GM19099 (cell line): ENCODE data around the gene PTPRN2.

Experiments used
- POLR2A ChIP-seq: IDR thresholded peaks from 3 replicates; pipeline ENCODE4 v1.6.1; 2011; ENCODE audit warnings: low read depth; ENCODE audit not compliant: insufficient read length; ENCODE audit errors: extremely low read depth

Gene PTPRN2

GRCh38 chr7:158520825-158521224 lies 66.8 kb downstream of the PTPRN2 start:
- no peak for TF ChIP-seq POLR2A

- no peak for TF ChIP-seq POLR2A
Observed at GRCh38 chr7:158519633-158520174, 67.9 kb downstream of the PTPRN2 start.

DNA sequence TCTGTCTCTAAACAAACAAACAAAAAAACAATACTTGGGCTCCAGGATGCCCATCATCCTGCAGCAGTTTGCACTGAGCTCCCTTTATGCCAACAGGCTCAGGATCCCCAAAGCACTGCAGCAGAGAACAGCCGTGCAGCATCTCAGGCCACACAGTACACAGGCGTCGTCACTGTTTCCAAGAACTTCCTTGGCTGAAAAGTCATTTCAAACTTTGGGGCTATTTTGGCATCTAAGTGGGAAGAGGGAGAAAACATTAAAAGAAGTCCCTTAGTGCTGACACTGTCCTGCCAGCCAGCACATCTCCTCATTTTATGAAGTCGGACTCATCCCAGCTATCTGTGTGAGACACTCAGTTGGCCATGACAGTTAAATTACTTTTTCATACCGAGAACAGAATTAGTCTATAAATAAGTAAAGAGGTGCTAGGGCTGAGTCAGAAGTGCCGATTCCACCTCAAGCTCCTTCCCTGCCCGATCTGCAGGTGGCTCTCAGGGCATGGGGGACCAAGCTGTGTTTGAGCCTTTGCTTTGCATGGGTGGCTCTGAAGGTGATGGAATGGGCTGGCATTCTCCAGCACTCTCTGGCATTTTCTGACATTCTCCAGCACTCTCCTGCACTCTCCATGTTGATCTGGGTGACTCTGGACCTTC lies 68.5 kb downstream of the PTPRN2 start:
- no peak for TF ChIP-seq POLR2A

DNA sequence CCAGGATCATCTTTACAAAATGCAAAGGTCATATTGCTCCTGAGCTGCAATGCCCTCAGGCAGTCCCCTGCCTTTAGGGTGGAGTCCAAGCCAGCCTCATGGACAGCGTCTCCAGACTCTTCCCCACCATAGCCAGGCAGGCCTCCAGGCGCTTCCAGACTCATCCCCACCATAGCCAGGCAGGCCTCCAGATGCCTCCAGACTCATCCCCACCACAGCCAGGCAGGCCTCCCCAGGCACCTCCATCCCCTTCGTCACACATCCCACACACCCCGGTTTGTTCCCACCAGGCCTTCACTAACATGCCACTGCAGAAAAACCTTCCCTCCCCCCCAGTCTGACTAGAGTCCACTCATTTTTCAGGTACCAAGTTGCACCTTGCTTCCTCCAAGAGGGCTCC lies 70.1 kb downstream of the PTPRN2 start:
- no peak for TF ChIP-seq POLR2A

GRCh38 chr7:158517072-158517471 lies 70.6 kb downstream of the PTPRN2 start:
- no peak for TF ChIP-seq POLR2A

GRCh38 chr7:158516524-158516923 lies 71.1 kb downstream of the PTPRN2 start:
- no peak for TF ChIP-seq POLR2A

- TF ChIP-seq POLR2A: no peak
Observed at GRCh38 chr7:158512869-158513268, 74.8 kb downstream of the PTPRN2 start.

DNA sequence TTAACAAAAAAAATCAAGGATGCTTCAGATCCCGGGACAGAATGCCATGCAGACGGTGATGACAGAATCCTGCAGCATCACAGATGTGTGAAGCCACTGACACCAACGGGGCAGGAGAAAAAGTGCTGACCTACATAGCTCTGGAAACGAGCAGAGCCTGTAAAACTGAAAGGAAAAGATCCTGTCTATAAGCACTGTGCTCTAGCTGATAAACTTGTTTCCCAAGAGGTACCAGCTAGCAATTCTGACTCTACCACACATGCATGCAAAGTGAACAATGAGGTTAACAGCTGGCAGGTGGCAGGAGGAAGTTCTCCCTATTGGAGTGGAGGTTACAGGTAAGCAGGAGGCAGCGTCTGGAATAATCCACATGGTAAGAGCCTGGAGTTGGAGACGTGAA lies 75.6 kb downstream of the PTPRN2 start:
- no peak for TF ChIP-seq POLR2A

DNA sequence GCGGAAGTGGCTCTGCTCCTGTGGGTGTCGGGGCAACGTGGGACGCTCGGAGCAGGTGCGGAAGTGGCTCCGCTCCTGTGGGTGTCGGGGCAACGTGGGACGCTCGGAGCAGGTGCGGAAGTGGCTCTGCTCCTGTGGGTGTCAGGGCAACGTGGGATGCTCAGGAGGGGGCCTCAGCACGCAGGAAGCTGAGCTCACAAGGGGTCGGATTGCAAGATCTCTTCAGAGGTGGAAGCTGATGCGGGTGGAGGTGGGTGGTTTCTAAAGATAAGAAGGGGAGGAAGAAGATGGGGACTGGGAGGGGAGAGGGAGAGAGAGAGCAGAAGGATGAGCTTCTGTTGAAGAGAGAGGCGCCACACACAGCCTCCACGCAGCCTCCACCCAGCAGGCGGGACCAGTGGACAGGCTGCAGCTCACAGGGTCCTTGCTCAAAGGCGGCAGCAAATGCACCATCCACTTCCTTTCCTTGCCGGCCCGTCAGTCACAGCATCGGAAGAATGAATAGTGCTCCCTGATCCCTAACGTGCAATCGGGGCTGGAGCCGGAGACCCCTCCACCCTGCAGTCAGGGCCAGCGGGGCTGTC lies 78.7 kb downstream of the PTPRN2 start:
- no peak for TF ChIP-seq POLR2A

DNA sequence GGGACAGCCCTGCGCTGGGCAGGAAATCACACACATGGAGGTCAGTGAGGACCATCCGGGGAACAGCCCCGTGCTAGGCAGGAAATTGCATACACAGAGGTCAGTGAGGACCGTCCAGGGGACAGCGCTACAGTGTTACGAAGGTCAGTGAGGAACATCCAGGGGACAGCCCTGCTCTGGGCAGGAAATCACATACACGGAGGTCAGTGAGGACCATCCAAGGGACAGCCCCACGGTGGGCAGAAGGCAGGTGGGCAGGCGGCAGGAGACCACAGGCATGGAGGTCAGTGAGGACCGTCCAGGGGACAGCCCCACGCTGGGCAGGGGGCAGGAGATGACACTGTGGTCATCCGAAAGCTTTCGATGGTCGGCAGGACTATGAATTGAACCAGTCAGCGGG lies 79.7 kb downstream of the PTPRN2 start:
- TF ChIP-seq POLR2A: no peak

- TF ChIP-seq POLR2A: no peak
Observed at GRCh38 chr7:158506626-158507025, 81.0 kb downstream of the PTPRN2 start.

GRCh38 chr7:158505683-158506082 lies 81.9 kb downstream of the PTPRN2 start:
- TF ChIP-seq POLR2A: no peak

GRCh38 chr7:158502068-158502750 lies 85.4 kb downstream of the PTPRN2 start:
- TF ChIP-seq POLR2A: no peak

DNA sequence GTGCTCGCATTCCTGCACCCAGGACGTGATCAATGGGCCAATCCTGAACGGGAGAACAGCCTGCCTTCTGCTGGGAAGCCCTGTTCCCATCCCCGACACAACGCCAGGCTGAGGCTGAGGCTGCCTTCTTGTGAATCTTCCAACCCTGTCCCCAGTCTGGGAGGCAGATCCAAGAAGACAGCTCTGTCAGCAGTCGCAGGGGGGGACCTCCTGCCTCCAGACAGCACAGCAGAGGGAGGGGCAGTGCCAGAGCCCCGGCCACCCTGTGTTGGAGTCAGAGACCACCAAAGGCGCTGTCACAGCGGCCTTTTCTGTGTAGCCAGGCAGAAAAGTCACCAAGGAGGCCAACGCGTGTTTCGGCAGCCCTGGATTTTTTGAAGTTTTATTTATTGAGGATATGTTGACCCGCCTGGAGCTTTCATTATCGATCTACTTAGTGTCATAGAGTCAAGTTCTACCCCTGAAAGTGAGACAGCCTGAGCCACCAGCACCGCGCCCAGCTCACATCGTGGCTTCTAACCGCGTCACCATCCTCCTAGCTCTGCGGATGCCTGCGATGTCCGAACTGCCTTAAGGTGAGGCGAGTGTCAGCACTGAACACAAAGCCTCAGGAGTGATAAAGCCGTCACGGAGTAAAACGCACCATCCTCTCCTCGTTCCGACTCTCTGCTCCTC lies 86.1 kb downstream of the PTPRN2 start:
- TF ChIP-seq POLR2A: no peak

DNA sequence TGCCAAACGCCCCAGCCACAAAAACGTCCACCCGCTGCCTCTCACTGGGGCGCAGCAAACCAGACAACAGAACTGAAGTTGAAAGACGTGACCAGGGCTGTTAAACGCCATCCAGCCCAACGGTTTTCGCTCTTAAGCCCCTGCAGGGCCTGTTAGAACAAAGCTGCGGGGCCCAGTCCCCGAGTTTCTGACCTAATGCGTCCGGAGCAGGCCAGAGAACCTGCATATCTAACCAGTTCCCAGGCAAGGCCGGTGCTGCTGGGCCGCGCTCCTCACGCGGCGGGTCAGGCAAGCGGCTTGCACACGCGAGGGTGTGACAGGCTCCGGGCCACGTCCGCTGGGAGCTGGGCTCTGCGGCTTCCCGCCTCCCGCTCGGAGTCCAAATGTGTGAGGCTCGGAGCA lies 87.0 kb downstream of the PTPRN2 start:
- TF ChIP-seq POLR2A: no peak
